ENCODE measurements around the gene MC1R.

MC1R gene

DNA sequence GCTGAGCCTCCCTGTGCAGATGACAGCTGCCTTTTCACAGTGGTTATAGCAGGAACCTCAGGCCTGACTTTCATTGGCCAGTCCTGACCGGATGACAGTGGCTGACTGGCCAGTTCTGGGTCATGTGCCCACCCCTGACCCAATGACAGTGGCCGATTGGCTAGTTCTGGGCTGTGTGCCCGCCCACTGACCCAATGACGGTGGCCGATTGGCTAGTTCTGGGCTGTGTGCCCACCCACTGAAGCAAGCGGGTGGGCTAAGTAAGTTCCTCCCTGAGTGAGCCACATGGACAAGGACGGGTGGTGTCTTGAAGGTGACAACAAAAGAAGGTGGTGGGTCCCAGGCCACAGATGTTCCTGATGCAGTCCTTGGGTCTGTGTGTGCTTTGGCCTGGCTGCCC is 39.4 kb downstream of the MC1R start:
- TF ChIP-seq, protein P1, sequence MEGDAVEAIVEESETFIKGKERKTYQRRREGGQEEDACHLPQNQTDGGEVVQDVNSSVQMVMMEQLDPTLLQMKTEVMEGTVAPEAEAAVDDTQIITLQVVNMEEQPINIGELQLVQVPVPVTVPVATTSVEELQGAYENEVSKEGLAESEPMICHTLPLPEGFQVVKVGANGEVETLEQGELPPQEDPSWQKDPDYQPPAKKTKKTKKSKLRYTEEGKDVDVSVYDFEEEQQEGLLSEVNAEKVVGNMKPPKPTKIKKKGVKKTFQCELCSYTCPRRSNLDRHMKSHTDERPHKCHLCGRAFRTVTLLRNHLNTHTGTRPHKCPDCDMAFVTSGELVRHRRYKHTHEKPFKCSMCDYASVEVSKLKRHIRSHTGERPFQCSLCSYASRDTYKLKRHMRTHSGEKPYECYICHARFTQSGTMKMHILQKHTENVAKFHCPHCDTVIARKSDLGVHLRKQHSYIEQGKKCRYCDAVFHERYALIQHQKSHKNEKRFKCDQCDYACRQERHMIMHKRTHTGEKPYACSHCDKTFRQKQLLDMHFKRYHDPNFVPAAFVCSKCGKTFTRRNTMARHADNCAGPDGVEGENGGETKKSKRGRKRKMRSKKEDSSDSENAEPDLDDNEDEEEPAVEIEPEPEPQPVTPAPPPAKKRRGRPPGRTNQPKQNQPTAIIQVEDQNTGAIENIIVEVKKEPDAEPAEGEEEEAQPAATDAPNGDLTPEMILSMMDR (IDR thresholded peaks at IDR 0.05): no peak
- no peak overlapping the region for H3K27ac ChIP-seq
- DNase-seq (ENCODE audit: low spot score): no peak
- H3K4me3 ChIP-seq: no peak overlapping the region

DNA sequence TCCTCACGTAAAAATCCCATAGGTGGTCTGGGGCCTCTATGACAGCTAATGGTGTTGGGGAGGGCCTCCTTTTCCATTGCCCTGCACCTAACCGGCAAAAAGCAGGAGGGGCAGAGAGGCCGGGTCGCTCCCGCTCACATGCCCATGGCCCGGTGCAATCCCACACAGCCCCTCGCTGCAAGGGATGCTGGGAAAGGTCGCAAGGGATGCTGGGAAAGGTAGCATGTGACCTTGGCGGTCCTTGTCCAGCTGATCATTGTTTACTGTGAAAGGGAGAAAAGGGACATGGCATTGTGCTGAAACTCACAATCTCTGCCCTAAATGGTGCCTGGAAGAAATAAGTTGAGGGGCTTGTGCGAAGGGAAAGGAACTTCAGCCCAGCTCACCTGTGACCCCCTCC is 39.9 kb downstream of the MC1R start:
- Histone ChIP-seq H3K27ac (no peak overlapping the region), H3K4me3 (no peak overlapping the region)
- TF ChIP-seq, protein P1 (IDR thresholded peaks at IDR 0.05): no peak
- DNase-seq (ENCODE audit: low spot score): no peak

DNA sequence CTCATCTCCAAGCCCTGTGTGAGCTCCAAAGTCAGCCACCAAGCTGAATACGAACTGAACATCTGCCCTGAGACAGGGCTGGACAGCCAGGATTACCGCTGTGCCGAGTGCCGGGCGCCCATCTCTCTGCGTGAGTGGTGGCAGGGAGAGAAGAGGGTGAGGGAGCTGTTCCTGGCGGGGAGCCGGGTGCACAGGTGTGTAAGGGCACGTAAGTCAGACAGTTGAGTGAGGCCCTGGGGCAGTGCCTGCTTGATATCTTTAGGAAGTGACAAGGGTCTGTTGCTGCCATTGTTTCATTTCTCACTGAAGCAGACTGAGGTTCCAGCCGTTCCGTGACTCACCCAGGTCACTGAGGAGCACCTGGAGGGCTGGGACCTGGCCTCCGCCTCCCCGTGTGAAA is 42.3 kb downstream of the MC1R start:
- no peak for DNase-seq (ENCODE audit: low spot score)
- no peak overlapping the region for H3K27ac ChIP-seq
- TF ChIP-seq, protein P1 (IDR thresholded peaks at IDR 0.05): no peak
- no peak overlapping the region for H3K4me3 ChIP-seq

DNA sequence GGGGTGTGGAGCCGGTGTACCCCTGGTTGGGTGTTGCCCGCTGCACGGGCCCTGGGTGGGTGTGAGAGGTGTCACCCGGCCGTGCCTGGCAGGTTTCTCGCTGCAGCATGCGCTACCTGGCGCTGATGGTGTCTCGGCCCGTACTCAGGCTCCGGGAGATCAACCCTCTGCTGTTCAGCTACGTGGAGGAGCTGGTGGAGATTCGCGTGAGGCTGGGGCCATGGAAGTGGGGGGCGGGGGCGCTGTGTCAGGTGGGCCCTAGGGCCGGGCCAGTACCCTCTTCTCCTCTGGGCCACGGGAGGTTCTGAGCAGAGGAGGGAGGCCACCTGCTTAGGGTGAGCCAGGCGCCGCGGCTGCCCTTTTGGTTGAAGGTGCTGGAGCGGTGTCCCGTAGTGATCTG is 43.3 kb downstream of the MC1R start:
- Histone ChIP-seq H3K27ac (no peak overlapping the region), H3K4me3 (no peak overlapping the region)
- TF ChIP-seq, protein P1 (IDR thresholded peaks at IDR 0.05): no peak
- no peak for DNase-seq (ENCODE audit: low spot score)

DNA sequence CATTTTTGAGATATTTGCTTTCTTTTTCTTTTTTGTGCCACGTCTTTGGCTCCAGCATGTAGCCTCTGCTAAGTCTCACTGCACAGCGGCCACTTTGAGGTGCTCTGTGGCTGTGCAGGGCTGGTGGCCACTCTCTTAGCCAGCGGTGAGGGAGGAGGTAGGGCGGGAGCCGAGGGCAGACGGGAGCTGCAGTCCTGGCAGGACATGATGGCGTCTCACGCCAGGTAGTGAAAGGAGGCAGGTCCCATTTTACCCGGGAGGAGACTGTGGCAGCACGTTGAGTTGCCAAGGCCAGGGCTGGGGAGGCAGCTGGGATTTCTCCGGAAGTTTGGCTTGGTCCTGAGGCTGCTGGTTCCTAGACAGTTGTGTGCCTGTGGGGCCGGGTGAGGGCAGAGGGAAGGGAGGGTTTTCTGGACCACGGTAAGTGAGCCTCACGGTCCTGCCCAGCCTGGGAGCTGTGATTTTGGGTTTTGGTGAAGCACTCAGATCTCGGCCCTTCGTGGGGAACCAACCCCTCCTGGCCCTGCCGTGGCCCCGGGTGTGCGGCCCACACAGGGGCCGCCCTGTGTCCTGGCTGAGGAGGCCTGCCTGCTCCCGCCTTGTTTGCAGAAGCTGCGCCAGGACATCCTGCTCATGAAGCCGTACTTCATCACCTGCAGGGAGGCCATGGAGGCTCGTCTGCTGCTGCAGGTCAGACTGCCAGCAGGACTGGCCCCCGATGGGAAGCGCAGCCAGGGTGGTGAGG is 44.3 kb downstream of the MC1R start:
- no peak for DNase-seq (ENCODE audit: low spot score)
- H3K4me3 ChIP-seq: no peak overlapping the region

DNA sequence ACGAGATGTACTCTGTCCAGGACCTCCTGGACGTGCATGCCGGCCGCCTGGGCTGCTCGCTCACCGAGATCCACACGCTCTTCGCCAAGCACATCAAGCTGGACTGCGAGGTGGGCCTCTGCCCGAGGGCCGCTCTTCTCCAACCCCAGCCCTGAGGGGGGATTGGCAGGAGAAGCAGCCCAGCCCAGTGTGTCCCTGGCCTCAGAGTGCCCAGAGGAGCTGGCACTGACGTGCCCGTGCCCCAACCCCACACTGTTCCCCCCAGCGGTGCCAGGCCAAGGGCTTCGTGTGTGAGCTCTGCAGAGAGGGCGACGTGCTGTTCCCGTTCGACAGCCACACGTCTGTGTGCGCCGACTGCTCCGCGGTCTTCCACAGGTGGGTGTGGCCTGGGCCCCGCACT is 45.5 kb downstream of the MC1R start:
- no peak for DNase-seq (ENCODE audit: low spot score)

More for the DNA sequence above, 44.3 kb downstream of the MC1R start:
- TF ChIP-seq, protein P1 (IDR thresholded peaks at IDR 0.05): no peak
- H3K27ac ChIP-seq: no peak overlapping the region

More for the DNA sequence above, 45.5 kb downstream of the MC1R start:
- no peak overlapping the region for H3K4me3 ChIP-seq
- TF ChIP-seq, protein P1 (IDR thresholded peaks at IDR 0.05): no peak
- no peak overlapping the region for H3K27ac ChIP-seq

Data from coronary artery (tissue), 2 donors.